22Rv1 (cell line): Measurements from ENCODE around the gene FMN1.

Source experiments
- CTCF ChIP-seq: fragments of 450-650 bp; IDR thresholded peaks from 2 replicates; pipeline ENCODE4 v1.5.1; 2017; ENCODE audit warnings: mild to moderate bottlenecking
- ZFX ChIP-seq: fragments of 450-650 bp; IDR thresholded peaks from 2 replicates; pipeline ENCODE4 v1.6.1; 2017; ENCODE audit warnings: antibody characterized with exemption, borderline replicate concordance

DNA sequence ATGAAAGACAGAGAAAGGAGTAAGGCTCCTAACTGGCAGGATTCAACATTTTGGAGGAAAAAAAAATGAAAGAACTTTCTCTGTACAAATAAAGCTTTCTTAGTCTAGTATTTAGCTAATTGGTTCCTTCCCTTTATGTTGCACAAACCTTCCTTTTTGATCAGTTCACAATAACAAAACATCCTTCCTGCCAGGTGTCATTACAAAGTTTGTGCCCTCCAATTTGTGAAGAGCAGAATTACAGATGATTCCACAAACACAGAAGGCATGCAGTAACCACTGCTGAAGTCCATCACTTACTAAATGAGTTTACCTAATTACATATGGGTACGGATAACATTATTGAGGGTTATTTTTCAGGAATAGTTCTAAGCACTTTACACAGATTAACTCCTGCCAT is 179.9 kb downstream of the FMN1 start:
- TF ChIP-seq CTCF: no peak
- TF ChIP-seq ZFX: no peak
